ENCODE data around the gene C10orf90.
A peak's percentile ranks its signal among the peaks of the same experiment; 100 is the strongest.

The C10orf90 gene

DNA sequence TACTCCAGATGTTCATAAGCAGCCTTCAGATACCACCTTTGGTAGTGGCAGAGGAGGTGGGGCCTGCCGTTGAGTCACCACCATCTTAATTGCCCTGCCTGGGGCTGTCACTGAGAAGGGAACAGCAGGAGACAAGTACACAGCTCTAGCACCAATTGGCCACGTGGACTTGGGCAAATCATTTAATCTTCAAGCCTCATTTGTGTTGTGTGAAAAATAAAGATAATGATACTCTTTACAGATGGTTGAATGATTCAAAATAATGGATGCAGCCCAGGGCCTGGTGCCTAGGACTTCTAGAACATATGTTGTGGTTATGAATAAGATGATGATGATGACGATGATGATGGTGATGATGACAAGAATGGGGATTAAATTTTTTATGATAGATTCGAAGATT, 170.3 kb downstream of the C10orf90 start:
- DNase-seq, result no peak

DNA sequence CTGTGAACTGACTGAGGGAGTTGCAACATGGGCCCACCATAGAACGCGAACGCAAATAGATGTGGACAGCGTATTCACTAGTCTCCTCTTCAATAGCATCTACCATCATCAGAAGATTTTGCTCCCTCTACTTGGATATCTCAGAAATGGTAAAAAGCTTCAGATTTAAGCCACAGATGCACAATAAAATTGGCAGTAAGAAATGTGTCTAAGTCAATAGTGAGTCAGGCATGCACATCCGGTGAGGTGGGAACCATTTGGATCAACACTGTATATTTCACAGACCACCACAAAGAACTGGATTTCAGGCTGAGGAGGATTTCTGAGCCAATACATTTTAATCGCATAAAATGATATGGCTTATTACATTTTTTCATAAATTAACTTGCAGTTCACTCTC, 170.7 kb downstream of the C10orf90 start:
- no peak for DNase-seq

DNA sequence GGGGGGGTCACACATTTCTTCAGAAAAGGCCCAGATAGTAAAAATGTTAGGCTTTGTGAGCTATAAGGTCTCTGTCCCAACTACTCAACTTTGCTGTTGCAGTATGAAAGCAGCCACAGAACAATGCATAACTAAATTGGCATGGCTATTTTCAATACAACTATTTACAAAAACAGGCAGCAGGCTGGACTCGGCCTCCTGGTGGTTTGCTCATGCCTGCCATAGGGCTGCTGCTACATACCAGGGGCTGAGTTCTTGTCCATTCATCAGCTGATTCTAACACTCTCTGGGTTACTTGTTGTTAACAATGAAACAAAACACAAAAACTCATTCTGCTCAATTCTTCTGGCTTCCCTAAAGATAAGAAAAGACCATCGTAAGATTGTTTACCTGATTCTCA, 172.8 kb downstream of the C10orf90 start:
- no peak for DNase-seq

GRCh38 chr10:126496771-126497545, 173.5 kb downstream of the C10orf90 start:
- no peak for DNase-seq

- DNase-seq, result no peak
Observed at GRCh38 chr10:126491476-126491875, 179.0 kb downstream of the C10orf90 start.

DNA sequence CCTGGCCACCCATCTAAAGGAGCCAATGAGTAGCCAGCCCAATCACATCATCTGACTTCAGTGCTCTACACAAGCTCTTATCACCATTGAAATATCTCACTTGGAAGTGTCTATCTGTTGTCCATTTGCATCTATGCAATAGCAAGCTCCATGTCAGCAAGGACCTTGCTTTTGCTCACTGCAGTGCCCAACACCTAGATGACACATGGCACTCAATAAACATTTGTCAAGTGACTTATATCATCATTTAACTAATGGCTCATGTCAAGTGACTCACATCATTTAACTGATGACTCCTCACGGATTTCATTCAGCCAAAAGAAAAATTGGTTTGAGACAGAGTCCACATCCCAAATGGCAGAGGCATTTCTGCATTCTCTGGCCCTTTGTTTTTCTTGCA, 189.3 kb downstream of the C10orf90 start:
- DNase-seq, result no peak

- no peak for DNase-seq
Observed at GRCh38 chr10:126480648-126481047, 189.8 kb downstream of the C10orf90 start.

DNA sequence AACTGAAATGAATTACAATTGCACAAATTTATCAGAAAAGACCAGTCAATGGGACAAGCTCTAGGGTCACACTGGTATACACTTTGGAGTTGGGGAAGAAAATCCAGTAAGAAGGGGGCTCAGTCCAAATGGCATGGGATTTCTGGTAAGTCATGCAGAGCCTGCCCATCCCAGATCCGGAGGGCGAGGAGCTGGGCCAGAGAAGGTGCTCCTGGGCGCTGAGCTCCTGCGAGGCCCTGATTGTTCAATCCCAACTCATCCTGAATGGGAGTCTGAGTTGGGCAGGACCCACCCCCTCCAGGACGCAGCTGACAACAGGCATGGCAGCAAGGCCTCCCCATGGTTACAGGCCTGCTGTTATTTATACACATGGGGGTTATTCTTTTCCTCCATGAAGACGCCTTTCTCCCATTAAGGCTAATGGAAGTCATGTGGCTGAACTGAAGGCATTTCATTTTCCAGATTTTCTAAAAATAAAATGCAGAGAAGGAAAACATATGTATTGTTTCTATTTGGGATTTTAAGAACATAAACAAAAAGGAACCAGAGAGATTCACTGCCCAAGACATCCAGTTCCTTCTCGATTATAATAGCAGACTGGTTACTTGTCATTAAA, 191.1 kb downstream of the C10orf90 start:
- no peak for DNase-seq

DNA sequence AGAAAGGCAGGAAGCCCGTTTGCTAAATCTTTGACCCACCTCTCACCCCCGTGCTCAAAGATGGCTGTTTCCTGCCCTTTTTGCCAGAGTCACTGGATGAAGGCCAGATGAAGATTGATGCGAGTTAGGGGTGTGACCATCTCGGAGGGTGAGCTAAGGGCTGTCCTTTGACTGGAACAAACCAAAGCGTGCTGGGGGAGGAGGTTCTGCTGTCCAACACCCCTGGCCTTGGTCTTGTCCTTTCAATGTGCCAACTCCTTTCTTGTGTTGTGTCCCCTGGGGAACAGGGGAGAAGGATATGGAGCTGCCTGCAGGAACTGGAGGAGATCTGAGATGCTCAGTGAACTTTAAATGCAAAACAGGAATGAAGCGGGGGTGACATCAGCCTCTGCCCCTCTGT, 191.9 kb downstream of the C10orf90 start:
- no peak for DNase-seq

GRCh38 chr10:126476246-126476645, 194.2 kb downstream of the C10orf90 start:
- DNase-seq, result no peak

GRCh38 chr10:126475074-126475691, 195.3 kb downstream of the C10orf90 start:
- DNase-seq, result no peak

DNA sequence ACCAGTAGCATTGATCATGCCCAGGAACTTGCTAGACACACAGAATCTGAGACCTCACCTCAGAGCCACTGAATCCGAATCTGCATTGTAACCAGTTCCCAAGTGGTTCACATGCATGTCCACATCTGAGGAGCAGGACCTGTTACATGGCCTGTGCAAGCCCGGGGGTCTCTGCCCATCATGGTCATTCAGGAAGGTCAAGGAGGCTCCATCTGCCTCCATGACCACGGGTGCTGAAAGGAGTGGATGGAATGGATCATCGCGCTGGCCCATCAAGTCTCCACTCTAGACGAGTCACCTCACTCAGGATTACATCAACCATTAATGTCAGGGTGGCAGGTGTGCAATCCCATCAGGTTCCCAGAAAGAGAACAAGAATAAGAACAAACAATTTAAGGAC, 196.5 kb downstream of the C10orf90 start:
- DNase-seq, result no peak

- no peak for DNase-seq
Observed at GRCh38 chr10:126470991-126471390, 199.5 kb downstream of the C10orf90 start.

DNA sequence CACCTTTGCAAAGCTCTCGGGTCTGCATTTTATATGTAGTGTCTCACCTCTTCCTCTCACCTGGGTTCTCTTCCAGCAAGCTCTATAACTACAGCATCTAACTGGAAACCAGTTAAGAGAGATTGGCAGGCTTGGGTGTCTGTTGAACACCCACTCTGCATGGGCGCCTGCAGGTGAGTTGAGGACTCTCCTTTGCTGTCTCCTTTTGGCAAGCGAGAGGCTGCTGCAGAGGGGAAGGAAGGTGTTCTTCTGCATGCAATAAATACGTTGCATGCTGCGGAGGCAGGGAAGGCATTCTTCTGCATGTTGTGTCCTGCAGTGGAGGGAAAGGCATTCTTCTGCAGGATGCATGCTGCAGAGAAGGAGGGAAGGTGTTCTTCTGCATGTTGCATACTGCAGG, 200.8 kb downstream of the C10orf90 start:
- DNase-seq, result no peak

DNA sequence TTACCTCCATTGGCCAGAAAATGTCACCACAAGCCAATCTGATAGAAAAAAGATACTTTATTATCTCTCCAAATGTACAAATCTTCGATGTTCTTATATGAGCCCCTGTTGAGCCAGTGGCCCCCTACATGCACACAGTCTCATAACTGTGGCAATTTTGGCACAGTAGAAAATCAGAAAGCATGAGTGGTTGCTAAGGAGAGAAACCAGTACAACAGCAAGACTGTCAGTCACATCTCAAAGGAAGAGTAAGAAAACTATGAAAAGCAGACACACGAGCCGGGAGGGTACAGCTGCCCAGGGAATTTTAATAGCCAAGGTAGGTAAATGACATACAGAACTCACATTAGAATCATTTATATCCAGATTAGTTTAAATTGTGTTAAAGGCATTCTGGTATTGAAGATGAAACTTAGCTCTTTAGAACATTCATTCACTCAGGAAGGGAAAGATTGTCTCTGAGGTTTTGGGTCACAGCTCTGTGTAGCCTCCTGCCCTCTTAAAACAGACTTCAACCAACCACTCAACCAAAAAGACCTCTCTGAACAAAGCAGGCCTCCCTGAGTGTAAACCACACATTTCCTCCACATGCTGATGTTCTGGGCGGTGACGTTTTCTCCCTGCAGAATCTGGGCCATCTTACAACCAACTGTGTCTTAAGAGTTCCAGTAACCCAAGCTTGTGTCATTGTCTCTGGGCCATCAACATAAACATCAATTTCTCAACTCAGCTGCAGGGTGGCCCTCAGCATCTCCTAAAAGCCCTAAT, 201.4 kb downstream of the C10orf90 start:
- DNase-seq, result peak; percentile 14

- no peak for DNase-seq
Observed at GRCh38 chr10:126468467-126468866, 202.0 kb downstream of the C10orf90 start.

DNA sequence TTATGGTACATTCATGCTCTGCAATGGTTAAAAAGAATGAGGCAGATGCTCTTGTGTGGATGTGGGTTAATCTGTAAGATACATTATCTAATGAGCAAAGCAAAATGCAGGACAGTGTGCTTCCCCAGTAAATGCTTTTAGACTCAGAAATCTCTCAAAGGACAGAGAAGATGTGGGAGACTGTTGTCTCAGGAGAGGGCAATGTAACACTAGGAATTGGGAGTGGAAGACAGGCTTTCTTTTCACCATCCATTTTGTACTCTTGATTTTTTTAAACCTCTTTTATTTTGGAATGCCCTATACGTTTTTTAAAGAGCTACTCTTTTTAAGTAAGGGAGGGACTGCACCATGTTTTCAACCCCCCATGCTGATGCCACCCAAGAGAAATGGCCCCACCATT, 204.7 kb downstream of the C10orf90 start:
- DNase-seq, result no peak

DNA sequence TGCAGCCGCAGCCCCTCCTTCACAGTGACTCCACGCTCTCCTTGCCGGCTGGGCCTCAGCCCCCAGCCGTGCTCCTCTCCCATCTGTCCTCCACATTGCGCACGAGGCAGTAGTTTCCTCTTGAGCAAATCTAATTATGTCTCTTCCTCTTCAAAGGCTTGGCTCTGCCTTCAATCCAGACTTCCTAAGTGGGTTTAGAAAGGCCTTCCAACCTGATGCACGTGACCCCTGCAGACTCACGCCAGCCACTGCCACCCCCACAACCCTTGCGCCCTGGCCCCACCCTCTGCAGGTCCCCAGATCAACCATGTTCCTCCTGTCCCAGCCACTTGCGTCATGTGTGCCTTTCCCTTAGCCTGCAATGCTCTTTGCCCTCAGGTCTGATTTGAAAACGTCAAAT, 207.2 kb downstream of the C10orf90 start:
- no peak for DNase-seq

- DNase-seq, result no peak
Observed at GRCh38 chr10:126461289-126461940, 209.1 kb downstream of the C10orf90 start.

GRCh38 chr10:126459878-126460481, 210.5 kb downstream of the C10orf90 start:
- no peak for DNase-seq

DNA sequence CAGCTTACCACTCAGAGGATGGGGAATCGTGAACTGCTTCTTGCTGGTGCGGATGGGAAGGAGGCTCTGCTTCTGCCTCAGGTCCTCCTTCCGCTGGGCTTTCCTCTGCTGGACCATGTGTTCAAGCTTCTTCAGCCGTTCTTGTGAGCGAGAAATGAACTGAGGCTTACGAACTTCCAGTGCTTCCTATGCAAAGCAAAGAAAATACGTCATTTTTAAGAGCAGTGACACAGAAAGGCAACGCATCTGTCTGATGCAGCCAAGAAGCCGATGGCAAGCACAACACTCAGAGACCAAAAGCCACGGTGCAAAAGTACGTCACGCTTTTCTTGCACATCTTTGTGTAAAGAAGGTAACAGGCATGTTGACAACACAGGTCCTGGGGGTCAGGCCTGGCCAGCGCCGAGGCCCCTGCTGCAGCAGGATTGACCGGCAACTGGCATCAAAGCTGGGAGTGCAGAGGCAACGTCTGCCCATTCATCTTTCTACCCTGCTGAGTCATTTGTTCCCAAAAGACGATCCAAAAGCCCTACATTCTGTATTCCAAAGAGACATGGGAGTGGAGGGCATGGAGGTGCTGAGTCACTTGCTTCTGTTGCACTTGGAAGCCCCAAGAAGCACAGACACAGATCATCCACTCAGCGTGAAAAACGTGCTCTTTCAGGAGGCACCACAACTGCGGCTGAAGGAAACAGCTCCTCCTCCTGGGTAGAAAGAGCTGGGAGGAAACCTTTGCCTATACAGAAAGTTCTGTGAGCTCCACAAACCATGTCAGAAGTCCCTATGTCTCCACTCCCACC, 211.3 kb downstream of the C10orf90 start:
- DNase-seq, result no peak

GRCh38 chr10:126458466-126458865, 212.0 kb downstream of the C10orf90 start:
- no peak for DNase-seq

Measured in hematopoietic multipotent progenitor cell treated with erythropoietin and hydrocortisone succinate and interleukin-3 and kit ligand, for 4 days (in vitro differentiated cells).